Stimulated activated CD4-positive, alpha-beta T cell treated with anti-CD3 and anti-CD28 coated beads, TNF-alpha, amount 100 ng/mL, for 4 hours (primary cell): ENCODE data around the gene PARVB.
A peak's percentile ranks its signal among the peaks of the same experiment; 100 is the strongest.

Experiments
- DNase-seq, 3 experiments: peaks; one replicate each; pipeline ENCODE4 v3.0.0-alpha.2; 2020; ENCODE audit warnings: low read depth in 3 of 3

The PARVB gene

GRCh38 chr22:44026630-44027511 is 2.8 kb downstream of the PARVB start:
- DNase-seq: peak; percentile 18 to 30 (median 25)

DNA sequence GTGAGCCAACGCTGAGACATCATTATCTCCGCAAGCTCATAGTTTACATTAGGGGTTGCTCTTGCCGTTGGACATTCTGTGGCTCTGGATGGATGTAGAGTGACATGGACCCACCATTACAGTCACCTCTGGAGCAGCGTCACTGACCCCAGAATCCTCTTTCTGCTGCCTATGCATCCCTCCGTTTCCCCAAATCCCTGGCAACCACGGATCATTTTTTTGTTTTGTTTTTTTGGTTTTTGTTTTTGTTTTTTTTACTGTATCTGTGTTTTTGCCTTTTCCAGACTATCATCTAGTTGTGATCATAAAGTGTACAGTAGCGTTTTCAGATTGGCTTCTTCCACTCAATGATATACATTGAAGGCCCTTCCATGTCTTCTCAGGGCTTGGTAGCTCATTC is 4.0 kb downstream of the PARVB start:
- DNase-seq: no peak

- DNase-seq: no peak
Measured at GRCh38 chr22:44029069-44029468, 5.0 kb downstream of the PARVB start.

DNA sequence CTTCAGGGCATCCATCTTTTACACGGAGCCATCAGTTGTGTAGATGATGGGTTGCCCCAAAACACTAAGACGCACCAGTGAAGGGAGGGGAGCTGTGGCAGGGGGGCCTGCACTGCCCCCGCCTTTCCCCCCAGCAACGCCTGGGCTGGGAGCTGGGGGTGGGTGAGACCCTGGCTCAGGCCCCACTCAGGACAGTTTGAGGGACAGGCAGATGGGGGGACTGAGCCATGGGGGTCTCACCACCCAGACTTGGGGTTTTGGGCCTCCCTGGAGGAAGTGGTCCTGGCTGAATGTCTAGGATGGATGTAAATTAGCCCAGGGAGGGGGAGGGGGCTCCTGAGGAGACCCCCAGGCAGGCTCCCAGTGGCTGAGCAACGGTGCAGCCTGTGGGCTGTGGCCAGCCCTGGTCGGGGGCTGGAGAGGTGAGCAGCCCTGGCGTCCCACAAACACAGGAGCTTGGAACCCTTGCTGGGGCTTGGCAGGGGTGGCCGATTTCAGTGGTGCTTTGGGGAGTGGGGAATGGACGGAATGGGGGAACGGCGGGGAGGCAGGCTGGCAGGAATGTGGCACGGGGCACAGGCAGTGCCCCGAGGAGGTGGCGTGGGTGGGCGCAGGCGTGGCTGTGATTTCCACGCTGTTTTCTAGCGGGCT is 6.1 kb downstream of the PARVB start:
- DNase-seq: no peak

- DNase-seq: no peak
Measured at GRCh38 chr22:44030702-44031082, 6.6 kb downstream of the PARVB start.

DNA sequence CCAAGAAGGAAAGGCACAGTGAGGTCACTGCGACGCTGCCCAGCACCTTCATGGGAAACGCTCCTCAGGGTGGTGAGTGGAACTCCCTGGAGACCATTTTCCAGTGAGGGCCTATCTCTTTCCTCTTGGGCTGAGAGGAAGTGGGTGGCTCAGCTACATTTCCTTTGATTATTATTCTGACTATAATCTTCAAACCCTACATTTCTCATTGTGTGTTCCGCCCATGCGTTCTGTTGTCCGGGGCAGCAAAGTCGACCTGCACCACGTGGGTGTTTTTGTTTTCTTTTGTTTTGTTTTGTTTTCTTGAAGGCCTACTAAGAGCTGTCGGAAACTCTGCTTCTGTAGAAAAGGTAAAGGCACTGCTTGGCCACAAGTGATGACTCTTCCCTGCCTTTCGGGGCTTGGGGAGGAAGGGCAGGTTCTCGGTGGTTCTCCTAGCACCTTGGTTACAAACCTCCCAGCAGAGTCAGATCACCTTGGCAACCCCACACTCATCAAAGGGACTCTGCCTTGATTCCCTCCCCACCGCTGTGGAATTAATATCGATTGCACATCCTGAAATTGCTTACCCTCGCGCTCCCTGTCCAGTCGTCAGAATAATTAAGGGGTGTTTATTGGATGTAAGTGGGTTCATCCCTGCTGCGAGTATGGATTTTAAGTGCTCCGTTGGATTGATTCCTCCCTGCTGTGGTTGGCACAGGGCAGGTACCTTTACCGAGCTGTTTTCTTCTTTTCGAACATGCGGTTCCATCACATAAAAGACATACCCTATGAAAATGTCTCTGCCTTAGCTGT is 7.3 kb downstream of the PARVB start:
- no peak for DNase-seq

- no peak for DNase-seq
Measured at GRCh38 chr22:44032126-44032730, 8.1 kb downstream of the PARVB start.

GRCh38 chr22:44033287-44033686 is 9.2 kb downstream of the PARVB start:
- DNase-seq: no peak

GRCh38 chr22:44033694-44034093 is 9.6 kb downstream of the PARVB start:
- DNase-seq: no peak

GRCh38 chr22:44037519-44038375 is 13.6 kb downstream of the PARVB start:
- no peak for DNase-seq

- no peak for DNase-seq
Measured at GRCh38 chr22:44039566-44040171, 15.6 kb downstream of the PARVB start.

DNA sequence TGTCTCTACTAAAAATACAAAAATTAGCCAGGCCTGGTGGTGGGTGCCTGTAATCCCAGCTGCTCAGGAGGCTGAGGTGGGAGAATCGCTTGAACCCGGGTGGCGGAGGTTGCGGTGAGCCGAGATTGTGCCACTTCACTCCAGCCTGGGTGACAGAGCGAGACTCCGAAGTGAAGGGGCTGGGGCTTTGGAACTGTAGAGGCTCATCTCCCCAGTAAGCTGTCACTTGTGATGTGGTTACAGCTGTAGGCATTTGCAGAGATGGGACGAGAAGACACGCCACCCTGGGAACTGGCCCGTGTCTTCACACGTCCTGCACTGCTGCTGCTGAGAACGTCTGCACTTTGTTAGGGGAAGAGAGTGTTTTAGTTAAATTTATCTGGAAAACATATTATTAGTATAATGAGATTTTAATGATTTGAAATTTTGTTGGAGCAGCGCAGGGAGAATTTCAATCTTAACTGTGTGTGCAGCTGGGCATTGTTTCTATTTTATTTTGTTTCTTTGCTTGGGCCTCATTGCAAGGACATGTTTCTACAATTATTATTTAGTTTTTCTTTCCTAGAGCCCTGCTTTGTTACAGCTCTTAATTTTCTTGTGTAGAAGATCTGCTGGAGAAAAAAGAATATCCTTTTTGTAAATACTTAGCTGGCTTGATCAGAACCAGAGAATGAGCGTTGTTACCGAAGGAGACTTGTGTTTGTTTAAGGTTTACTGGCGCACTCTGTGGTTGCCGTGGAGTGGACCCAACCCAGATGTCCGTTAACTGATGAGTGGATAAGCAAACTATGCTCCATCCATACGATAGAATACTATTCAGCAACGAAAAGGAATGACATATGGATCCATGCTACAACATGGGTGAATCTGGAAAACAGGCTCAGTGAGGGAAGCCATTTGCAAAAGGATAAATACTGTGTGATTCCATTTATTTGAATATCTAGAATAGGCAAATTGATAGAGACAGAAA is 18.4 kb downstream of the PARVB start:
- no peak for DNase-seq

DNA sequence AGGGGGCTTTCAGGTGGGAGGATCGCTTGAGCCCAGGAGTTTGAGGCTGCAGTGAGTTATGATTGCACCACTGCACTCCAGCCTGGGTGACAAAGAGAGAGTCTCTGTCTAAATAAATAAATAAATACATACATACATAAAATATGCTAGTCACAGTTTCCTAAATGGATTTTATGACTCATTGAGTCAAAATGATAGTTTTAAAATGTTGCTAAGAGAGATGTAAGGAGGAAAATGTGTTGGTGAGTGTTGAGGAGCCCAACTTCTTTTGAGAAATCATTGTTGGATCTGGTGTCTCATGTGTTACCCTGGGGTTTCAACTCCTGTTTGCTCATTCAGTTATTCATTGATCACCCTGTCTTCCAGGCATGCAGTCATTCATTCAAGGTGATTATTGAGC is 21.0 kb downstream of the PARVB start:
- DNase-seq: no peak

DNA sequence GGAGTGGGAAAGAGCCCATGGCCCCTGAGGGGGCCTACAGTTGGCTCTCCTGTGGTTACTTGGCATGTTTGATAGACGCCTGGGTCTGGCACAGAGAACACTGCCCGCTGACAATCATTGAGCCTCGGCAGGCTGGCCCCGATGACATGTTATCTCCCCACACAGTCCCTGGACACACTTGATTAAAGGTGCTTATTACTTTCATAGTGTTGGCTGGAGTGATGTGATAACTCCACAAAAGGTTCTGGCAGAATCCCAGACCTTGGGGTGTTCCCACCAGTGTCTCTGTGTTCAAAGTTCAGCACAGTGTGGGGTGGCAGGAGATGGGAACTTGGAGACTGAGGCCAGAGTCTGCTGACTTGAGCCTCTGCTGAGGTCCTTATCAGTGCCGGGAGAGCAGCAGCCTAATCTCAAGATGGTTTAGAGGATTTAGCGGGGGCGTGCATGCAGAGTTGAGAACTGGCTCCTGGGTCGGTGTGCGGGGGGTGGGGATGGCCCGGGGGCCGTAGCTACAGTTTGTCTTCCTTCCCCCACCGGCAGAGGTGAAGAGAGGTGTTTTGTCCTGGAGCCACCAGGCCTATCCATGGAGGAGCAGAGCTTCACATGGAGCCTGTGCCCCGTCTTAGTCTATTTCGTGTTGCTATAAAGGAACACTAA is 22.5 kb downstream of the PARVB start:
- DNase-seq: no peak

- no peak for DNase-seq
Measured at GRCh38 chr22:44047891-44048301, 23.8 kb downstream of the PARVB start.

DNA sequence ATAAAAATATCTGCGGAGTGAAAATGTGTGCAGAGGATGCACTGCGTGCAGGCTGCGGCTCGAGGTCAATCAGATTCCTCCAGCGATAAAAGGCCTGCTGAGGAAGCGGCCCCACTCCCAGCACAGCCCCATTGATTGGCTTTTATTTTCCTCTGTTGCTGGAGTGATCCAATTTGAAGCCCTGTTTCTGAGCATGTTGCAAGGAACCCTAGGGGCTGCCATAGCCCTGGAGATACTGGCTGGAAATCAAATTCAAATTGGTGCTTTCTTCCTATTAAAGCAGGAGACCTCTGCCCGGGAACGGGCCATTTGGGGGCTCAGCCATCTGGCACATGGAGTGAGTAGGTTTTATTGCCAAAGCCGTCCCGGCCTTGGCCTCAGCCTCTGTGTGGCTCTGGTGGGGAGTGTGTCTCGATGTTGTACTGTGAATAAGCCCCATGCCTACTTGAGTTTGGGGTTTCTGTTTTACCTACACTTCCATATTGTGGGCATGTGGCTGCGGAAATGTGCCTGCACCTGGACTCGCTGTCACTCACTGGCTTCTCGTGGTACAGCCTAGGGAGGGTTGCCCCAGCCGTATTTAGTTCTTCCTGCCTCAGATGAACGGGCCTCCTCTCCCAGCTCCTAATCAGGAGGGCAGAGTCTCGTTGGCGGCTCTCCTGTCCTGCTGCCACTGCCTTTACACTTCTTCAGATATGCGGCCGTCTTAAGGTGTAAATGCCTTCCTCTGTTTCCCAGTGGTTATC is 25.6 kb downstream of the PARVB start:
- no peak for DNase-seq

- no peak for DNase-seq
Measured at GRCh38 chr22:44050766-44051355, 26.8 kb downstream of the PARVB start.

- DNase-seq: no peak
Measured at GRCh38 chr22:44051358-44051757, 27.3 kb downstream of the PARVB start.
